Smooth muscle cell (in vitro differentiated cells): ENCODE data around the gene CHRNA7. TPM values are rescaled to one million over a fixed set of nuclear protein-coding genes. Genes with fewer than 3 reads are reported as not detected.

Experiments
- DNase-seq: peaks from one replicate; lab custom pipeline; 2025; ENCODE audit not compliant: unreplicated experiment; lab: John Stamatoyannopoulos, UW
- H2AFZ ChIP-seq: fragments of 200-600 bp; sonication (generic); 2 replicates; pipeline ENCODE4 v1.6.0; 2016; ENCODE audit warnings: antibody characterized with exemption, low read depth, mild to moderate bottlenecking
- H3F3A ChIP-seq: fragments of 200-600 bp; sonication (generic); 2 replicates; pipeline ENCODE4 v1.6.0; 2017; ENCODE audit warnings: antibody characterized with exemption, low read depth
- H3K27ac ChIP-seq: fragments of 200-600 bp; sonication (generic); 2 replicates; pipeline ENCODE4 v1.5.1; 2016; ENCODE audit warnings: low read depth, mild to moderate bottlenecking
- H3K27me3 ChIP-seq: fragments of 200-600 bp; sonication (generic); 2 replicates; pipeline ENCODE4 v1.6.1; 2016; ENCODE audit warnings: low read depth, mild to moderate bottlenecking
- H3K36me3 ChIP-seq: fragments of 200-600 bp; sonication (generic); 2 replicates; pipeline ENCODE4 v1.5.1; 2016; ENCODE audit warnings: low read depth
- H3K4me1 ChIP-seq: fragments of 200-600 bp; sonication (generic); 2 replicates; pipeline ENCODE4 v1.5.1; 2016; ENCODE audit warnings: low read depth
- H3K4me2 ChIP-seq: fragments of 200-600 bp; sonication (generic); 2 replicates; pipeline ENCODE4 v1.6.0; 2016; ENCODE audit warnings: mild to moderate bottlenecking
- H3K4me3 ChIP-seq: fragments of 200-600 bp; sonication (generic); 2 replicates; pipeline ENCODE4 v1.5.1; 2016; ENCODE audit warnings: mild to moderate bottlenecking
- H3K79me2 ChIP-seq: fragments of 200-600 bp; sonication (generic); 2 replicates; pipeline ENCODE4 v1.6.0; 2016; ENCODE audit warnings: low read depth, mild to moderate bottlenecking
- H3K9ac ChIP-seq: fragments of 200-600 bp; sonication (generic); 2 replicates; pipeline ENCODE4 v1.6.0; 2016; ENCODE audit warnings: low read depth
- H3K9me3 ChIP-seq: fragments of 200-600 bp; sonication (generic); replicated peaks from 2 replicates; pipeline ENCODE4 v1.5.1; 2016; ENCODE audit warnings: low read depth
- H4K20me1 ChIP-seq: fragments of 200-600 bp; sonication (generic); 2 replicates; pipeline ENCODE4 v1.6.0; 2016; ENCODE audit warnings: low read depth
- WGBS: methylation state at CpG from one replicate; pipeline ENCODE4 v1.1.7; 2016; ENCODE audit warnings: low lambda C conversion rate; 5-methylcytosine and 5-hydroxymethylcytosine counted together
- polyA plus RNA-seq: library from polyadenylated mRNA; unstranded; fragments of >200 nt; fragmentation: Nextera tagmentation; extraction: Ambion mirVana; gene quantifications from 2 replicates; pipeline ENCODE4 v1.2.1, GENCODE V29; 2016
- total RNA-seq: library from RNA; depleted of rRNA; stranded (reverse); fragments of >200 nt; gene quantifications from 2 replicates; pipeline ENCODE4 v1.2.3, GENCODE V29; 2014
- TF ChIP-seq, protein P1 (sequence below): fragments of 200-600 bp; sonication (generic); IDR thresholded peaks from 2 replicates; pipeline ENCODE4 v1.5.1; 2017; ENCODE audit warnings: borderline replicate concordance, mild to moderate bottlenecking, antibody characterized with exemption; ENCODE audit not compliant: insufficient read depth, poor library complexity, severe bottlenecking

CHRNA7 gene
- total and polyA plus RNA-seq, 2 experiments from 2014 or later, result 1.2 to 2.5 TPM

DNA sequence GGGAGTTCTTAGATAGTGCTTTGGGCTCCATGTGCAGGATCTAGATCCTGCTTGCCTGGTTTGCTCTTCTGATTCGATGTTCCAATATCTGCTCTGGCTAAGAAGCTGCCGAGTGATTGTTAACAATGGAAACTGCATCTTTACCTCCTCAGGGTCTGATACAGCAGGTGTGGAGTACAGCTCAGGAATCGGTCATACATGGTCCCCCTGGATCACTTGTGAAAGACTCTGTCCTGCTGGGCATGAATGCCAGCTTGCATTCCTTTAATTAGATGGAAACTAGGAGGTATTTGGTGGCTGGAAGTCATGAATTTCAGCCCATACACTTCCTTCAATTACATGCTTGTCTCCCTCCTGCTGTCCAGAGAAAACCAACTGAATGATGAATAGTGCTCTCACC, 95.3 kb downstream of the CHRNA7 start:
- no peaks in the 10 kb centered on the region for H4K20me1 ChIP-seq
- H3K9ac ChIP-seq, result no peak overlapping the region
- H3F3A ChIP-seq, result no peaks in the 10 kb centered on the region
- no peak overlapping the region for H3K4me2 ChIP-seq
- H3K4me3 ChIP-seq, result no peak overlapping the region
- H3K36me3 ChIP-seq, result no peaks in the 10 kb centered on the region
- no peaks in the 10 kb centered on the region for H3K79me2 ChIP-seq
- TF ChIP-seq, protein P1, sequence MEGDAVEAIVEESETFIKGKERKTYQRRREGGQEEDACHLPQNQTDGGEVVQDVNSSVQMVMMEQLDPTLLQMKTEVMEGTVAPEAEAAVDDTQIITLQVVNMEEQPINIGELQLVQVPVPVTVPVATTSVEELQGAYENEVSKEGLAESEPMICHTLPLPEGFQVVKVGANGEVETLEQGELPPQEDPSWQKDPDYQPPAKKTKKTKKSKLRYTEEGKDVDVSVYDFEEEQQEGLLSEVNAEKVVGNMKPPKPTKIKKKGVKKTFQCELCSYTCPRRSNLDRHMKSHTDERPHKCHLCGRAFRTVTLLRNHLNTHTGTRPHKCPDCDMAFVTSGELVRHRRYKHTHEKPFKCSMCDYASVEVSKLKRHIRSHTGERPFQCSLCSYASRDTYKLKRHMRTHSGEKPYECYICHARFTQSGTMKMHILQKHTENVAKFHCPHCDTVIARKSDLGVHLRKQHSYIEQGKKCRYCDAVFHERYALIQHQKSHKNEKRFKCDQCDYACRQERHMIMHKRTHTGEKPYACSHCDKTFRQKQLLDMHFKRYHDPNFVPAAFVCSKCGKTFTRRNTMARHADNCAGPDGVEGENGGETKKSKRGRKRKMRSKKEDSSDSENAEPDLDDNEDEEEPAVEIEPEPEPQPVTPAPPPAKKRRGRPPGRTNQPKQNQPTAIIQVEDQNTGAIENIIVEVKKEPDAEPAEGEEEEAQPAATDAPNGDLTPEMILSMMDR, result no peak
- H3K27me3 ChIP-seq, result no peaks in the 10 kb centered on the region
- no peak overlapping the region for H2AFZ ChIP-seq
- H3K9me3 ChIP-seq, result no peaks in the 10 kb centered on the region
- DNase-seq, result no peak
- peaks cover 5% of the 10 kb centered on the region for H3K4me1 ChIP-seq
- H3K27ac ChIP-seq, result no peak overlapping the region
- 88% methylated on average over 3 of the region's 3 CpGs for WGBS

DNA sequence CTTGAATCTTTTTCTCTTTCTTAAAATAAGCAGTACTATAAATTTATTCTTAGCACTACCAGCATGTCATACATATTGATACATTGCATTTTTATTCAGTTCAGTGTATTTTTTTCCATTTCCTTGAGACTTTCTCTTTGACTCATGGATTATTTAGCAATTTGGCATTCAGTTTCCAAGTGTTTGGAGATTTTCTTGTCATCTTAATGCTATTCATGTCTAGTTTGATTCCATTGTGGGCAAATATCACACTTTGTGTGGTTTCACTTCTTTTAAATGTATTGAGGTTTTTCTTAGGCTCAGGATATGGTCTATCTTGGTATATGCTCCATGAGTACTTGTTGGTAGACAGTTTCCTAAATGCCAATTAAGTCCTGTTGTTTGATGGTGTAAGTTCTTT, 99.5 kb downstream of the CHRNA7 start:
- Histone ChIP-seq H3K4me2 (no peak overlapping the region), H3K9me3 (no peaks in the 10 kb centered on the region), H3K36me3 (no peaks in the 10 kb centered on the region), H2AFZ (no peak overlapping the region), H3K27me3 (no peaks in the 10 kb centered on the region), H3K9ac (no peak overlapping the region), H3K79me2 (no peaks in the 10 kb centered on the region), H3K4me3 (no peak overlapping the region), H3K4me1 (peaks cover 5% of the 10 kb centered on the region), H4K20me1 (no peaks in the 10 kb centered on the region), H3K27ac (no peak overlapping the region), H3F3A (no peaks in the 10 kb centered on the region)
- TF ChIP-seq, protein P1, result no peak
- no peak for DNase-seq

DNA sequence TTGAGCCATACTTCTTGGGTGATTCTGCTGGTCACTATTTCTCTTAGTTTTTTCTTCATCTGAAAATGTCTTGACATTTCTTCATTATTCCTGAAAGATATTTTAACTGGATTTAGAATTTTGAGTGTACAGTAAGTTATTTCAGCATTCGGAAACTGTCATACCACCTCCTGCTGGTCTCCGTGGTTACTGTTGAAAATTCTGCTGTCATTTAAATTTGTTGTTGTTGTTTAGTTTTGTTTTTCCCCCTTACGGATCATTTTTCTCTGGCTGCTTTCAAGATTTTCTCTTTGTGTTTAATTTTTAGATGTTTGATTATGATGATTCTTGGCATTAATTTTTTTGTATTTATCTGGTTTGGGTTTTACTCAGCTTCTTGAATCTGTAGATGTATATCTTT, 100.5 kb downstream of the CHRNA7 start:
- WGBS, result 90% methylated on average over 3 of the region's 3 CpGs
- Histone ChIP-seq H3F3A (no peaks in the 10 kb centered on the region), H3K9ac (no peak overlapping the region), H3K27me3 (no peaks in the 10 kb centered on the region), H3K9me3 (no peaks in the 10 kb centered on the region), H3K4me2 (no peak overlapping the region), H3K27ac (no peak overlapping the region), H3K4me3 (no peak overlapping the region), H3K4me1 (no peaks in the 10 kb centered on the region), H2AFZ (no peak overlapping the region), H3K79me2 (no peaks in the 10 kb centered on the region), H4K20me1 (no peaks in the 10 kb centered on the region), H3K36me3 (no peaks in the 10 kb centered on the region)
- DNase-seq, result no peak
- TF ChIP-seq, protein P1, result no peak

DNA sequence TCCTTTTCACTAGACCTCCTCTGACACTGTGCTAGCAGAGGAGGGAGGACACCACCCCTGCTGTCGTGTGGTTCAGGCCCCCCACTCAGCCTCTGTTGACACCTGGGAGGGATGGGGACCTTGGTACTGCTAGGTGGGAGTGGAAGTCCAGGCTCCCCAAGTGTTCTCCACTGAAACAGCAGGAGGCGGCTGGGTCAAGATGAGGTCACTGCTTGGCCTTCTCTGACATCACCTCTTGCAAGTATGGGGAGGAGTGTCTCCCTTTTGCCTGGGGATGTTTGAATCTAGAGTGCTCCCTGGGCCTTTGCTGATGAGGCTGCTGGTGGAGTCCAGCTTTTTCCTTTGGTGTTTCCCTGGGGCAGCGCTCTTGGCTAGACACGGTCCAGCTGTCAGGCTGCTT, 101.5 kb downstream of the CHRNA7 start:
- no peak overlapping the region for H3K4me2 ChIP-seq
- H3K27me3 ChIP-seq, result no peaks in the 10 kb centered on the region
- no peaks in the 10 kb centered on the region for H3K36me3 ChIP-seq
- H3K4me3 ChIP-seq, result no peak overlapping the region
- no peaks in the 10 kb centered on the region for H3K79me2 ChIP-seq
- H2AFZ ChIP-seq, result no peak overlapping the region
- no peaks in the 10 kb centered on the region for H4K20me1 ChIP-seq
- no peaks in the 10 kb centered on the region for H3K4me1 ChIP-seq
- no peaks in the 10 kb centered on the region for H3K9me3 ChIP-seq
- 87% methylated on average over 4 of the region's 4 CpGs for WGBS
- no peak overlapping the region for H3K27ac ChIP-seq
- H3K9ac ChIP-seq, result no peak overlapping the region
- no peak for DNase-seq
- no peaks in the 10 kb centered on the region for H3F3A ChIP-seq
- TF ChIP-seq, protein P1, result no peak
